ENCODE measurements around the gene ARHGAP4.

The ARHGAP4 gene

GRCh38 chrX:153922932-153923857 is 2.9 kb downstream of the ARHGAP4 start:
- H3K9me2 ChIP-seq (ENCODE audit: low read depth, low read length), result no peaks in the 10 kb centered on the region
- TF ChIP-seq CTCF (IDR thresholded peaks at IDR 0.05; ENCODE audit: low read length), result peak; percentile 36
- TF ChIP-seq EZH2 (IDR thresholded peaks at IDR 0.05; ENCODE audit: borderline replicate concordance, low read length), result no peak
- H3K9ac ChIP-seq (ENCODE audit: low read length), result no peak overlapping the region; the same call in 1 of the 2 replicates
- H4K20me1 ChIP-seq (ENCODE audit: insufficient read depth, low read length), result no peaks in the 10 kb centered on the region
- peak overlapping the region; percentile 95 for H3K4me3 ChIP-seq (ENCODE audit: low read depth, low read length, poor library complexity, severe bottlenecking)
- no peaks in the 10 kb centered on the region for H3K27me3 ChIP-seq (ENCODE audit: insufficient read depth, low read length)
- peak overlapping the region; percentile 100 for H3K27ac ChIP-seq (ENCODE audit: low read depth, low read length, poor library complexity, severe bottlenecking)
- peaks cover 45% of the 10 kb centered on the region for H3K4me1 ChIP-seq (ENCODE audit: insufficient read depth, low read length, severe bottlenecking)
- peak overlapping the region; percentile 6; the same call in 1 of the 2 replicates for H3K4me2 ChIP-seq (ENCODE audit: low read length)
- no peaks in the 10 kb centered on the region for H3K79me2 ChIP-seq (ENCODE audit: insufficient read depth, low read length)
- H3F3A ChIP-seq (ENCODE audit: insufficient read depth, low read length), result no peaks in the 10 kb centered on the region
- H3K9me3 ChIP-seq (ENCODE audit: low read length), result no peaks in the 10 kb centered on the region
- H2AFZ ChIP-seq (ENCODE audit: low read length), result no peak overlapping the region
- H3K36me3 ChIP-seq (ENCODE audit: insufficient read depth, low read length), result peaks cover 30% of the 10 kb centered on the region

GRCh38 chrX:153921511-153922446 is 4.3 kb downstream of the ARHGAP4 start:
- Histone ChIP-seq H3K9me3 (ENCODE audit: low read length) (no peaks in the 10 kb centered on the region), H3K27me3 (ENCODE audit: insufficient read depth, low read length) (no peaks in the 10 kb centered on the region), H3K4me3 (ENCODE audit: low read depth, low read length, poor library complexity, severe bottlenecking) (no peak overlapping the region), H3K9ac (ENCODE audit: low read length) (no peak overlapping the region), H3K36me3 (ENCODE audit: insufficient read depth, low read length) (peaks cover 37% of the 10 kb centered on the region), H3K4me1 (ENCODE audit: insufficient read depth, low read length, severe bottlenecking) (peaks cover 36% of the 10 kb centered on the region), H3F3A (ENCODE audit: insufficient read depth, low read length) (no peaks in the 10 kb centered on the region), H4K20me1 (ENCODE audit: insufficient read depth, low read length) (no peaks in the 10 kb centered on the region), H2AFZ (ENCODE audit: low read length) (no peak overlapping the region), H3K4me2 (ENCODE audit: low read length) (no peak overlapping the region), H3K79me2 (ENCODE audit: insufficient read depth, low read length) (no peaks in the 10 kb centered on the region), H3K27ac (ENCODE audit: low read depth, low read length, poor library complexity, severe bottlenecking) (no peak overlapping the region), H3K9me2 (ENCODE audit: low read depth, low read length) (no peaks in the 10 kb centered on the region)
- TF ChIP-seq CTCF (IDR thresholded peaks at IDR 0.05; ENCODE audit: low read length), result no peak
- no peak for TF ChIP-seq EZH2 (IDR thresholded peaks at IDR 0.05; ENCODE audit: borderline replicate concordance, low read length)

GRCh38 chrX:153921070-153921469 is 5.0 kb downstream of the ARHGAP4 start:
- no peaks in the 10 kb centered on the region for H3K27me3 ChIP-seq (ENCODE audit: insufficient read depth, low read length)
- no peaks in the 10 kb centered on the region for H3F3A ChIP-seq (ENCODE audit: insufficient read depth, low read length)
- no peak overlapping the region for H2AFZ ChIP-seq (ENCODE audit: low read length)
- no peak overlapping the region for H3K9ac ChIP-seq (ENCODE audit: low read length)
- no peaks in the 10 kb centered on the region for H3K79me2 ChIP-seq (ENCODE audit: insufficient read depth, low read length)
- H3K4me2 ChIP-seq (ENCODE audit: low read length), result no peak overlapping the region
- no peaks in the 10 kb centered on the region for H3K9me3 ChIP-seq (ENCODE audit: low read length)
- no peaks in the 10 kb centered on the region for H4K20me1 ChIP-seq (ENCODE audit: insufficient read depth, low read length)
- H3K36me3 ChIP-seq (ENCODE audit: insufficient read depth, low read length), result peaks cover 41% of the 10 kb centered on the region
- peaks cover 31% of the 10 kb centered on the region for H3K4me1 ChIP-seq (ENCODE audit: insufficient read depth, low read length, severe bottlenecking)
- no peaks in the 10 kb centered on the region for H3K9me2 ChIP-seq (ENCODE audit: low read depth, low read length)
- TF ChIP-seq EZH2 (IDR thresholded peaks at IDR 0.05; ENCODE audit: borderline replicate concordance, low read length), result no peak
- TF ChIP-seq CTCF (IDR thresholded peaks at IDR 0.05; ENCODE audit: low read length), result no peak
- H3K4me3 ChIP-seq (ENCODE audit: low read depth, low read length, poor library complexity, severe bottlenecking), result no peak overlapping the region
- no peak overlapping the region for H3K27ac ChIP-seq (ENCODE audit: low read depth, low read length, poor library complexity, severe bottlenecking)
